GM12865 (cell line): ENCODE measurements around the gene CDKAL1.
"Not testable (repeated sequence)": the region's sequence is repeated elsewhere in the genome, so short reads cannot be mapped to it uniquely, and the experiment has no call there.

Experiments
- DNase-seq: peaks from one replicate; pipeline ENCODE4 v3.0.0; 2010; ENCODE audit warnings: low read depth
- H3K4me3 ChIP-seq: 2 replicates; pipeline ENCODE4 v1.5.1; 2011; ENCODE audit warnings: mild to moderate bottlenecking, low read depth, low read length, control low read depth
- TF ChIP-seq, protein P1 (sequence below): IDR thresholded peaks from 2 replicates; pipeline ENCODE4 v1.5.1; 2011; ENCODE audit warnings: low read length, control low read depth, low read depth, inconsistent platforms; ENCODE audit not compliant: insufficient read depth; ENCODE audit errors: missing control alignments

The CDKAL1 gene

DNA sequence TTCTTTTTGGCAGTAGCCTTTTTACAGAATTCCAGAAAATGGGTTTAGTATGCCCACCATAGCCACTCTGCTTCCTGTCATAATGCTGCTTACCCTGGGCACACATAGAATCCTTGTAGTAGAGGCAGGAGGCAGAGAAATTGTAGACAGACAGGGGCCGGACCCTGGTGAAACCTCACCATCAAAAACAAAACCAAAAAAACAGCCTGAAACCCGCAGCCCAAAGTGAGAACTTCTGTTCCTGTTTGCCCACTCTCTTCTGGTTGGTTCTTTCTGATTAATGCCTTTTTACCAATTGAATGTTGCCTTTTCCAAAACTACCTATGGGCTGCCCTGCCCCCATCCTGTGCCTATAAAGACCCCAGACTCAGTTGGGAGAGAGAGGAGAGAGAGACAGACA is 188.2 kb downstream of the CDKAL1 start:
- peak; percentile 64 for DNase-seq
- TF ChIP-seq, protein P1, sequence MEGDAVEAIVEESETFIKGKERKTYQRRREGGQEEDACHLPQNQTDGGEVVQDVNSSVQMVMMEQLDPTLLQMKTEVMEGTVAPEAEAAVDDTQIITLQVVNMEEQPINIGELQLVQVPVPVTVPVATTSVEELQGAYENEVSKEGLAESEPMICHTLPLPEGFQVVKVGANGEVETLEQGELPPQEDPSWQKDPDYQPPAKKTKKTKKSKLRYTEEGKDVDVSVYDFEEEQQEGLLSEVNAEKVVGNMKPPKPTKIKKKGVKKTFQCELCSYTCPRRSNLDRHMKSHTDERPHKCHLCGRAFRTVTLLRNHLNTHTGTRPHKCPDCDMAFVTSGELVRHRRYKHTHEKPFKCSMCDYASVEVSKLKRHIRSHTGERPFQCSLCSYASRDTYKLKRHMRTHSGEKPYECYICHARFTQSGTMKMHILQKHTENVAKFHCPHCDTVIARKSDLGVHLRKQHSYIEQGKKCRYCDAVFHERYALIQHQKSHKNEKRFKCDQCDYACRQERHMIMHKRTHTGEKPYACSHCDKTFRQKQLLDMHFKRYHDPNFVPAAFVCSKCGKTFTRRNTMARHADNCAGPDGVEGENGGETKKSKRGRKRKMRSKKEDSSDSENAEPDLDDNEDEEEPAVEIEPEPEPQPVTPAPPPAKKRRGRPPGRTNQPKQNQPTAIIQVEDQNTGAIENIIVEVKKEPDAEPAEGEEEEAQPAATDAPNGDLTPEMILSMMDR, result no peak
- H3K4me3 ChIP-seq, result no peak overlapping the region

DNA sequence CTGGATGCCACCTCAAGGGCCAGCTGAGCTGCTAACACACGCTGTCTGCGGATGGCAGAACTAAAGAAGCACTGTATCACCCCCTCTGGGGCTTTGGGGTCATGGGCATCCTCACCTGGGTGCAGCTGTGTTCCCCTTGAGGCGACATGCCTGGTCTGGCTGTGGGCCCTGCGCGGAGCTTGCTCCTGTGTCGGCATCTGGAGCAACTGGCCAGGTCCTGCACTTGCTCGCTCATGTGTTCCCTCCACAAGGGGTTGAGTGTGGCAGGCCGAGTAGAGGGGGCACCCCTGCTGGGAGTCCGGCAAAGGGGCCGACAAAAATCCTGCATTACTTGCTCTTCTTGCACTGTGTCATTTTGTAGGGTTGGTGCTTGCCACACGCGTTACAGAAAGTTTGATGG is 189.0 kb downstream of the CDKAL1 start:
- TF ChIP-seq, protein P1, result no peak
- no peak overlapping the region for H3K4me3 ChIP-seq
- no peak for DNase-seq

DNA sequence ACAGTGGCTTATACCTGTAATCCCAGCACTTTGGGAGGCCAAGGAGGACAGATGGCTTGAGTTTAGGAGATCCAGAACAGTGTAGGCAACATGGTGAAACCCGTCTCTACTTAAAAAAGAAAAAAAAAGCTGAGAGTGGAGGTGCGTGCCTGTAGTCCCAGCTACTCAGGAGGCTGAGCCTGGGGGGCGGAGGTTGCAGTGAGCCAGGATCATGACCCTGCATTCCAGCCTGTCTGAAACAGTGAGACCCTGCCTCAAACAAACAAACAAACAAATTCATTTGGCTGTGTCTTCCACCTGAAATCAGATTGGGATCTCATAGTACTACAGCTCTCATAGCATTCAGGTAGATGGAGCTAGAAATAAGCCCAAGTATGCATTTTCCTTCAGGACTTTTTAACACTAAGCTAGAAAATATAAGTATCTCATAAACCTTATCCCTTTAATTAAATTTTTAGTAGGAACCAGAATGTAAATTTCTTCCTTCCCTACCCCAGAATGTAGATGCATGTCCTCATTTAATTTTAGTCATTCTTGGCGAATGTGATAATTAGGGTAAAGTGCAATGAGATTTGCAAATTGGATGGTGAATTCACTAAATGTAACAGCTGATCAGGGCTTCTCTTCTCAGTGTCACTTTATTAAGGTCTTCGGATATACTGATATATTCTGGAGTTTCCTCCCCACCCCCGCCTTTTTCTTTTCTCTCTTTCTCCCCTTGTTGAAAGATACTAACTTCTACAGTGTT is 190.4 kb downstream of the CDKAL1 start:
- no peak overlapping the region for H3K4me3 ChIP-seq
- TF ChIP-seq, protein P1, result no peak
- DNase-seq, result no peak

DNA sequence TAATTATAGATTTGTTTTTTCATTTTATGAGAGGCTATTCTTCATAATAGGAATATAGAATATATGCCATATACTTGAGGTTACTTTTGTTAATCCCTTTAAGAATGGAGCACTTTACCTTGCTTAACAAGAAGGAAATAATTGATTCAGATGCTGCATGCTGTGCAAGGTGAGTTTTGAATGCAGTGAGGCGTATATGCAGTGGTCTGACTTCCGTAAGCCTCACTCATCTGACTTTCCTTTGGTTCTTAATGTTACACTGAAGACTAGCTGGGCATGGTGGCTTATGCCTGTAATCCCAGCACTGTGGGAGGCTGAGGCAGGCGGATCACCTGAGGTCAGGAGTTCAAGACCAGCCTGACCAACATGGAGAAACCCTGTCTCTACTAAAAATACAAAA is 191.0 kb downstream of the CDKAL1 start:
- DNase-seq, H3K4me3 ChIP-seq: not testable (repeated sequence)

DNA sequence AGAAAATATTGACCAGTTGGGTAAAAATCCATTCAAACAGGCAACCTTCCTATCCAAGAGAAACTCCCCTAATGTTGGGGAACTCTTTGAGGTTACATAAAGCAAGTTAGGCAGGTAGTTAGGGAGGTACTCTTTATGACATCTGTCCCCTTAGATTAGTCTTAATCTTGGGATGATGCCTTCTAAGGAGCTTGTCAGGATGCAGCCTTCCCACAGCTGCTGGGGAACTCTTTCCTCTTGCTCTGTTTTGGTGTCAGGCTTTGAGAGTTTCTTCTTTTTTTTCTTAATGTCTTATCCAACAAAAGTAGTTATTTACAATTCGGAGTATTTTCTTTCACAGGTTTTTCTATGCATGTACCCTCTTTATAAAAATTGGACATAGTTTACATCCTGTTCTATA is 194.8 kb downstream of the CDKAL1 start:
- TF ChIP-seq, protein P1, result no peak
- DNase-seq, result no peak
- no peak overlapping the region for H3K4me3 ChIP-seq

DNA sequence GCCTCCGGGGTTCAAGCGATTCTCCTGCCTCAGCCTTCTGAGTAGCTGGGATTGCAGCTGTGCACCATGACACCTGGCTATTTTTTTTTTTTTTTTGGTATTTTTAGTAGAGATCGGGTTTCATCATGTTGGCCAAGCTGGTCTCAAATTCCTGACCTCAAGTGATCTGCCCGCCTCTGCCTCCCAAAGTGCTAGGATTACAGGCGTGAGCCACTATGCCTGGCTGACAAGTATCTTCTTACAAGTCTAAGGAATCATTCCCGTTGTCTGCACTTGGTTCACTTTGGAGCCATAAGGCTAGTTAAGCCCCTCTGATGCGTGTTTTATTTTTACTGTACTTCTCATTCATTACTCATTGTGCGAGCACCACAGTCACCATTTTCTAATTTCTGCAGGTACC is 198.1 kb downstream of the CDKAL1 start:
- not testable (repeated sequence) for H3K4me3 ChIP-seq, DNase-seq

DNA sequence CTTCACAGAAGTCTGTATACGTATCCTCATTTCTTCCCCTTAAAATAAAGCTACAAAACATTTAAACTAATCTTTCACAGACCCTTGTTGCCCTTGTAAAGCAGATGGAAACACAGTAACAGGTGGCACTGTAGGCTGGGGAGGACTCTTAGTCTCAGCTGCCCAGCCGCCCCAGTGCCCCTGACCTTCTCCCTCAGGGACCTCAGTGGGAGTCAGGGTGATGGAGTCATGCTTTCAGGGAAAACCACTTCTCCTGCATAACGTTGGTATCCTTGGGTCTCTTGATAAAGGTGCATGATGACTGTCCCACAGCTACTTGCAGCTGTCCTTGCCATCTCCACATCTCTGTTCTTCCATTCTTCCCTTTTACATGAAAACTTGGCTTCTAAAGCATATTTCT is 198.6 kb downstream of the CDKAL1 start:
- TF ChIP-seq, protein P1, result no peak
- no peak for DNase-seq
- H3K4me3 ChIP-seq, result no peak overlapping the region

DNA sequence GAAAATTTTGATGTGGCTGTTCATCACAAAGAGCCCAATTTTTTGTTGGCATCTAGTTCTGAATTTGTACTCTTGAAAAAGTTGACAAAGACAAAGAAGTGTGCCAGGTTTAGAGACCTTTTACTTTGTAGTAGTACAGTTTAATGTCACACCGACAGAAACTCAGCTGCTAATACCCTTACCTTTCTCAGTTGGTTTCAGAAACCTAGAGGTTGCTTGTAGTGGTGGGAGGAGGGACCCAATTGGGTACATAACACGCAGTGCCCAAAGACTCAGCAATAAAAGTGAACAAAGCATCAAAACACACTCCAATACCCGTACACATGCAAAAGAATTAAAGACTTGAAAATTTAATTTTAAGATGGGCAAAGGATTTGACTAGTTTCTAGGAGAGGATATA is 203.7 kb downstream of the CDKAL1 start:
- DNase-seq, result no peak
- TF ChIP-seq, protein P1, result no peak
- no peak overlapping the region for H3K4me3 ChIP-seq
